LNCaP clone FGC (cell line): Measurements from ENCODE around the gene ZIK1.

Experiments used
- DNase-seq: peaks from one replicate; pipeline ENCODE4 v3.0.0-alpha.2; 2011; ENCODE audit warnings: low read depth
- H3K4me3 ChIP-seq: 2 replicates; pipeline ENCODE4 v1.5.1; 2011; ENCODE audit warnings: mild to moderate bottlenecking, low read depth, low read length, control low read depth
- TF ChIP-seq, protein P1 (sequence below): IDR thresholded peaks from 2 replicates; pipeline ENCODE4 v1.5.1; 2012; ENCODE audit warnings: mild to moderate bottlenecking; ENCODE audit not compliant: control insufficient read depth, insufficient read depth; ENCODE audit errors: extremely low read depth

The ZIK1 gene

DNA sequence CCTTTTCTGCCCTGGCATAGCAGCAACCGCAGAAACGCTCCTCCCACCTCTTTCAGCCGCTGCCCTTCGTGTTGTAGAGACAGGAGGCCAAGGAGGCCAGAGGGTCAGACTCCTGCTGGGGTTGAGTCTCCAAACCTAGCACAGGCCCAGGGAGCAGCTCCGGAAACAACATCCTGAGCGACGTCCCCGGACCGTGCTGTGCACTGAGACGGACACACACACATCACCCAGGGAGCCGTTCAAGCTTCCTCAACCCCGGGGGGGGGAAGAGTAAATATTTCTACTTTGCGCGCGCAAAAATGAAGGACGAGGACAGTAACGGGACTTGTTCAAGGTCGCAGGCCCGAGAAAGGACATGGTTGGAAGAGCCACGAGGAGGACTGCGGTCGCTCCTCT lies 24.9 kb upstream of the ZIK1 start:
- no peak for DNase-seq
- H3K4me3 ChIP-seq, result peak overlapping the region; percentile 96
- TF ChIP-seq, protein P1, sequence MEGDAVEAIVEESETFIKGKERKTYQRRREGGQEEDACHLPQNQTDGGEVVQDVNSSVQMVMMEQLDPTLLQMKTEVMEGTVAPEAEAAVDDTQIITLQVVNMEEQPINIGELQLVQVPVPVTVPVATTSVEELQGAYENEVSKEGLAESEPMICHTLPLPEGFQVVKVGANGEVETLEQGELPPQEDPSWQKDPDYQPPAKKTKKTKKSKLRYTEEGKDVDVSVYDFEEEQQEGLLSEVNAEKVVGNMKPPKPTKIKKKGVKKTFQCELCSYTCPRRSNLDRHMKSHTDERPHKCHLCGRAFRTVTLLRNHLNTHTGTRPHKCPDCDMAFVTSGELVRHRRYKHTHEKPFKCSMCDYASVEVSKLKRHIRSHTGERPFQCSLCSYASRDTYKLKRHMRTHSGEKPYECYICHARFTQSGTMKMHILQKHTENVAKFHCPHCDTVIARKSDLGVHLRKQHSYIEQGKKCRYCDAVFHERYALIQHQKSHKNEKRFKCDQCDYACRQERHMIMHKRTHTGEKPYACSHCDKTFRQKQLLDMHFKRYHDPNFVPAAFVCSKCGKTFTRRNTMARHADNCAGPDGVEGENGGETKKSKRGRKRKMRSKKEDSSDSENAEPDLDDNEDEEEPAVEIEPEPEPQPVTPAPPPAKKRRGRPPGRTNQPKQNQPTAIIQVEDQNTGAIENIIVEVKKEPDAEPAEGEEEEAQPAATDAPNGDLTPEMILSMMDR, result no peak

DNA sequence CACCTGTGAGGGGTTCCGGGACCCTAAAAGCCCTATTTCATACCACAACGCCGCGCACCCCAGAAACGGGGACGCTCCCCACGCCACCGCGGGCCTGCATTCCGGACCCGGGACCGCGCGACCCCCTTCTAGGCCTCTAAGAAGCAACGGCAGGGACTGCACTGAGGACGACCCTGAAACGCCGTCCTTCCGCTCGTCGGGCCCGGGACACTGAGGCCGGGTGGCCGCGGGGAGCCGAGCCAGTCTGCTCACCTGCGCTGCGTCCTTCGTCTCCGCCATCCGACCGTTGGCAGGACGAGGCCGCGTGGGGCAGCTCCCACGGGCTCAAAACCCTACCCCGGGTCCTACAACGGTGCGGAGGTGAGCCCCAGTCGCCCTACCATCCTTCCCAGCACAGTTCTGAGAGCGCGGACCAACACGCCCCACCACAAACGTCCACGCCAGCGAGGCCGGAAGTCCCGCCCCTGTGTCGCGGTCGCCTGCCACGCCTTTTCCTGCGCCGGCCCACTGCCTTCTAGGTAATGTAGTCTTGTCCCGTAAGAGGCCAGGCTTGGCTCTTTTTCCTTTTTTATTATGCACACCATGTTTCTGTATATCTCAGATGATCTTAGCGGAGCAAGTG lies 24.4 kb upstream of the ZIK1 start, which contains the start of gene ZNF550:
ZNF550 (minus strand) TSS at position 460 of the 622 bp plus-strand sequence; CDS start at position 279, 181 bp downstream.
- peak; percentile 71 for DNase-seq
- H3K4me3 ChIP-seq, result peak within 1 kb of the TSS; percentile 96
- TF ChIP-seq, protein P1, result no peak

GRCh38 chr19:57560049-57560491 lies 23.9 kb upstream of the ZIK1 start:
- TF ChIP-seq, protein P1, result no peak
- H3K4me3 ChIP-seq, result peak overlapping the region; percentile 96
- no peak for DNase-seq

DNA sequence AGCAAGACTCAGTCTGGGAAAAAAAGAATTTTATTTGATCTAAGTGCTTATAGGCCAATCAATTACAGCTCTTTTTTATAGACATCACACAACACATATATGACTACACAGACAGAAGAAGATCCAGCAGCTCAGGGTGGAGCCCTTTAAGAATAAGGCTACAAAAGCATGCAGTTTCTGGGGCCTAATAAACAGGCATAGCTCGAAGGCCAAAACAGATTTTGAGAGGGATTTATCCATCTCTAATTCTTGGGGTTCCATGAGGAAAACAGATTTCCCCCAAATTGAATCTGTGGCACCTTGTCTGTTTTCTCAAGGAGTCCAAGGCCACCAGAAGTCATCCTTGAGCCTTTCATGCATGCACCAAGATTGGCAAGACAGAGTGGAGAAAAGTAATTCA lies 20.4 kb upstream of the ZIK1 start:
- TF ChIP-seq, protein P1, result no peak
- DNase-seq, result no peak
- no peak overlapping the region for H3K4me3 ChIP-seq

GRCh38 chr19:57566396-57567265 lies 17.3 kb upstream of the ZIK1 start:
- no peak for DNase-seq
- H3K4me3 ChIP-seq, result no peak overlapping the region

GRCh38 chr19:57570707-57571106 lies 13.2 kb upstream of the ZIK1 start:
- H3K4me3 ChIP-seq, result no peak overlapping the region
- no peak for DNase-seq
- TF ChIP-seq, protein P1, result no peak

More at GRCh38 chr19:57566396-57567265, 17.3 kb upstream of the ZIK1 start:
- TF ChIP-seq, protein P1, result no peak
